Measurements from ENCODE around the gene CLDN2. TPM values are rescaled to one million over a fixed set of nuclear protein-coding genes. Genes with fewer than 3 reads are reported as not detected.

Gene CLDN2
- total and polyA plus RNA-seq, 8 donors, result 0.16 to 85.8 (median 60.9) TPM

GRCh38 chrX:106899276-106899675 lies 20.9 kb upstream of the CLDN2 start:
- no peaks in the 10 kb centered on the region for H3K27me3 ChIP-seq
- DNase-seq, result no peak
- H3K4me3 ChIP-seq, result no peak overlapping the region
- no peak for TF ChIP-seq CTCF (IDR thresholded peaks at IDR 0.05)
- H3K36me3 ChIP-seq, result no peaks in the 10 kb centered on the region
- ATAC-seq, result no peak
- H3K27ac ChIP-seq, result no peak overlapping the region
- no peaks in the 10 kb centered on the region for H3K9me3 ChIP-seq
- intact Hi-C loops (cut with DNase I), result loop anchor here in 1 of 2 donors (10.0 kb wide), 1 partner anchor 56 kb away; no protein-coding TSS in a partner anchor
- H3K4me1 ChIP-seq, result no peaks in the 10 kb centered on the region

GRCh38 chrX:106899841-106900240 lies 20.4 kb upstream of the CLDN2 start:
- H3K27me3 ChIP-seq, result no peaks in the 10 kb centered on the region
- intact Hi-C loops (cut with DNase I), result loop anchor here in 1 of 2 donors (10.0 kb wide), 1 partner anchor 55 kb away; no protein-coding TSS in a partner anchor
- no peaks in the 10 kb centered on the region for H3K36me3 ChIP-seq
- no peaks in the 10 kb centered on the region for H3K9me3 ChIP-seq
- H3K27ac ChIP-seq, result no peak overlapping the region
- H3K4me3 ChIP-seq, result no peak overlapping the region
- TF ChIP-seq CTCF (IDR thresholded peaks at IDR 0.05), result no peak
- H3K4me1 ChIP-seq, result no peaks in the 10 kb centered on the region
- ATAC-seq, result no peak
- no peak for DNase-seq

- DNase-seq, result no peak
- no peak for ATAC-seq
- Histone ChIP-seq H3K4me1 (no peaks in the 10 kb centered on the region), H3K27me3 (no peaks in the 10 kb centered on the region), H3K4me3 (no peak overlapping the region), H3K27ac (no peak overlapping the region), H3K36me3 (no peaks in the 10 kb centered on the region), H3K9me3 (no peaks in the 10 kb centered on the region)
- intact Hi-C loops (cut with DNase I), result no loop called here
- no peak for TF ChIP-seq CTCF (IDR thresholded peaks at IDR 0.05)
Observed at GRCh38 chrX:106901341-106901740, 18.9 kb upstream of the CLDN2 start.

- intact Hi-C loops (cut with DNase I), result no loop called here
- ATAC-seq (no peak), DNase-seq (no peak)
- no peaks in the 10 kb centered on the region for H3K36me3 ChIP-seq
- no peak for TF ChIP-seq CTCF (IDR thresholded peaks at IDR 0.05)
- no peaks in the 10 kb centered on the region for H3K4me1 ChIP-seq
- H3K4me3 ChIP-seq, result no peak overlapping the region
- no peaks in the 10 kb centered on the region for H3K27me3 ChIP-seq
- no peak overlapping the region for H3K27ac ChIP-seq
- no peaks in the 10 kb centered on the region for H3K9me3 ChIP-seq
Observed at GRCh38 chrX:106901781-106902219, 18.4 kb upstream of the CLDN2 start.

- intact Hi-C loops (cut with DNase I), result no loop called here
- Histone ChIP-seq H3K4me3 (no peak overlapping the region), H3K27ac (no peak overlapping the region), H3K9me3 (no peaks in the 10 kb centered on the region), H3K4me1 (no peaks in the 10 kb centered on the region), H3K27me3 (no peaks in the 10 kb centered on the region), H3K36me3 (no peaks in the 10 kb centered on the region)
- no peak for ATAC-seq
- DNase-seq, result no peak
- no peak for TF ChIP-seq CTCF (IDR thresholded peaks at IDR 0.05)
Observed at GRCh38 chrX:106902684-106903083, 17.5 kb upstream of the CLDN2 start.
